ENCODE data around the gene TBC1D1.
"Not testable (repeated sequence)": the region's sequence is repeated elsewhere in the genome, so short reads cannot be mapped to it uniquely, and the experiment has no call there.

TBC1D1 gene

GRCh38 chr4:38005637-38006036 is 114.8 kb downstream of the TBC1D1 start:
- Mint-ChIP-seq H3K4me3 (no peak overlapping the region), H3K27ac (no peak overlapping the region), H3K36me3 (peaks cover 5% of the 10 kb centered on the region), H3K27me3 (no peaks in the 10 kb centered on the region), H3K9me3 (no peaks in the 10 kb centered on the region), H3K4me1 (peaks cover 6% of the 10 kb centered on the region)
- DNase-seq = no peak
- CTCF ChIA-PET = interaction anchor here (1.0 kb wide), 1 partner anchor 245 kb away, joined by 3 read pairs; no protein-coding TSS in a partner anchor

DNA sequence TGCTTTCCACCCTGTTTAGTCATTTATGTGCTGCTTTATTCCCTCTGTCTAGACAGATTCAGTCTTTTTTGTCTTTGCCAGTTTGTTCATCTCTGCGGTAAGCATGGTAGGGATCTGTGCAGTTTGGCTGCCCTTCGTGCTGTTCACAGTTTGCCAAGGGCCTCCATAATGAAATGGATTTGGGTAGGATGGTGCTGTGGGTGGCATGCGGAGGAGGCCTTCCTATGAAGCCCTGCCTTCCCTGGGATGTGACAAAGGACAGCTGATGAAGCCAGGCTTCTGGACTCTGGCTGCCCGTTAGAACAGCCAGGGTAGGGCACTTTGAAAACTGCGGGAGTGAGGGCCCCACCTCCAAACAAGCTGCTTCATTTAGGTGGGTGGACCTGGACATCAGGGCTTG is 116.8 kb downstream of the TBC1D1 start:
- Mint-ChIP-seq H3K4me1 (peaks cover 6% of the 10 kb centered on the region), H3K27ac (no peak overlapping the region), H3K4me3 (no peak overlapping the region), H3K9me3 (no peaks in the 10 kb centered on the region), H3K27me3 (no peaks in the 10 kb centered on the region), H3K36me3 (peaks cover 2% of the 10 kb centered on the region)
- CTCF ChIA-PET = no interaction called here
- no peak for DNase-seq

DNA sequence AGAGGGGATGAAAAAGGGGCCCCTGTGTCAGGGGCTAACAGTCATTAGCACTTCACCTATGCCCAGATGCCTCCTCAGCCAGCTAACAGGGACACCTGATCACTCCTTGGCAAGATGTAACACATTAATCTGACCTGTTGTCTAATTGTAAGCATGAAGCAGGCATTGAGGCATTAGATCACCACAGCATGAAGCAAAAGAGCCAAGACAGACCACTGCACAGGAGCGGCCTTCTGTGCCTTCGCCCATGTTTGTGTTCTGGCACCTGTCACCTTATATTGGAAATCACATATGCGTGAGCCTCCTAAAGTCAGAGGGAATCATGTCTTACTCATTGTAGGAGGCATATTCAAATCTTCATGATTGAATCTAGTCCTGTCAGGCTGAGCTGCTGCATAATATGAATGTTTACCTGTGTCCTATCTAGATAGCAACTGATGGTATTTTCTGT is 117.7 kb downstream of the TBC1D1 start:
- Mint-ChIP-seq H3K4me1 (peaks cover 3% of the 10 kb centered on the region), H3K27ac (no peak overlapping the region), H3K4me3 (no peak overlapping the region), H3K9me3 (no peaks in the 10 kb centered on the region), H3K36me3 (peaks cover 2% of the 10 kb centered on the region), H3K27me3 (no peaks in the 10 kb centered on the region)
- CTCF ChIA-PET = interaction anchor here (1.8 kb wide), 1 partner anchor 406 kb away, joined by 6 read pairs; no protein-coding TSS in a partner anchor
- no peak for DNase-seq

DNA sequence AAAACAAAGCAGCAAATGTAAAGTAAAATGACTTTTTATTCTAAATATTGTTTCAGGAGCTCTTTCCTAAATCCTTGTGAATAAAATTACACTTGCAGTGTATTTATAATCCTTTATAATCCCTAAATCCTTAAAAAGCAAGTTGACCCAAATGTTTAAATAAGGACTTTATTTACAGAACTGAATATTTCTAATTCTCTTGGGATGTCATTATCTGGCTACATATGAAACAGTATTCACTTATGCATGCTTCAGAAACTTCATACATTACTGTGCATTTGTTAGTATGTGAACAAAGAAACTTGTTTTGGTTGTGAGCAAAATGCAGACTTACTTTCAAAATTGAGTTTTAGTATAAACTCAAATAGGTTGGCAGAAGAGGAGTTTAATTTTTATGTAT is 118.5 kb downstream of the TBC1D1 start:
- no peak for DNase-seq
- no peaks in the 10 kb centered on the region for H3K27me3 Mint-ChIP-seq
- CTCF ChIA-PET = interaction anchor here (1.8 kb wide), 1 partner anchor 407 kb away, joined by 6 read pairs; no protein-coding TSS in a partner anchor
- no peak overlapping the region for H3K27ac Mint-ChIP-seq
- peaks cover 2% of the 10 kb centered on the region for H3K4me1 Mint-ChIP-seq
- no peak overlapping the region for H3K4me3 Mint-ChIP-seq
- H3K36me3 Mint-ChIP-seq = peaks cover 2% of the 10 kb centered on the region
- no peaks in the 10 kb centered on the region for H3K9me3 Mint-ChIP-seq

DNA sequence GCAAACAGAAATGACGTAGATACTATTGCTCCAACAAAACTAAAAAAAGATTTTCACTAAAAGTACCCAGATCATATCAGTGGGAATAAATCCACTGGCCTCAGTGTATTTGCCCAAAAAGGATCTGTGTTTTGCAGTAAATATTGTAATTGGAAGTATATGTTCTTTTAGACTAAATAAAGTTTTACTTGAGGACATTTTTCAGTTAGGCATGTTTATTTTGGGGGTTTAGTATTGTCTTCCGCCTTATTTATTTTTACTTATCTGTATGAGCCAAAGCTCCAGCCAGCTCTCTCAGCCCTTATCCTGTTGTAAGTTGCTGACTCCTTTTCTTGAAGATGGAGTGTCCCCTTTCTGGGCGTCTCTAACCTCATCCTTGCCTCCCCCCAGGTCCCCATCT is 119.1 kb downstream of the TBC1D1 start:
- H3K4me1 Mint-ChIP-seq = no peaks in the 10 kb centered on the region
- H3K36me3 Mint-ChIP-seq = peaks cover 6% of the 10 kb centered on the region
- CTCF ChIA-PET = interaction anchor here (1.8 kb wide), 1 partner anchor 407 kb away, joined by 6 read pairs; no protein-coding TSS in a partner anchor
- no peaks in the 10 kb centered on the region for H3K9me3 Mint-ChIP-seq
- no peak overlapping the region for H3K27ac Mint-ChIP-seq
- no peak for DNase-seq
- H3K4me3 Mint-ChIP-seq = no peak overlapping the region
- H3K27me3 Mint-ChIP-seq = no peaks in the 10 kb centered on the region

DNA sequence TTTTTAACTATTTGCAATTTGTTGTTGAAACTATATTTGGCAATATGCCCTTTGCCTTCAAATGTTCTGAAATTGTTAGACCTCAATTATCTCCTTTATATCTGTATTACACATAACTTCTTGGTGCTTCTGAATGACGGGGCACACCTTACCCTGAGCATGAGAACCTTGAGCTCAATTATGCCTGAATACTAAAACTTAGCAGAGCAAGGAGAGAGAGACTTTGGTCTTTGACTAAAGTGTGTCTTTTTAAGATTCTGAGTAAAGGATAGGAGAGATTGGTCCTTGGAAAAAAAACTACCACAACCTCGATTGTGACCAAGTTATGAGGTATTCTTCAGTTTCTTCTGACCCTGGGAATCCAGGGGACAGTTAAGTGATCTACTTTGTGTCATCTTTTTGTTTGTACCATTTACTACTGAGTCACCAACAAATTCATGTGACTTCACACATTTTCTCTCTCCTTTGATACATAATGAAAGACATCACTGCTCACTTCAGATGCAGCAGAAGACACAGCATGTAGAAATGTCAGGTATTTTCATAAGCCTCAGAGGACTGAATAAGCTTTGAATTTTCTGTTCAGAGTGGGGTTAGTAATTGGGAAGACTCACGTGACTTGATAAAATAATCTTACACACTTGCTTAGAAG is 120.8 kb downstream of the TBC1D1 start:
- Mint-ChIP-seq H3K36me3 (peaks cover 16% of the 10 kb centered on the region), H3K4me1 (no peaks in the 10 kb centered on the region), H3K27ac (no peak overlapping the region), H3K9me3 (no peaks in the 10 kb centered on the region), H3K4me3 (no peak overlapping the region), H3K27me3 (no peaks in the 10 kb centered on the region)
- CTCF ChIA-PET = no interaction called here
- DNase-seq = no peak

GRCh38 chr4:38013461-38014366 is 122.8 kb downstream of the TBC1D1 start:
- CTCF ChIA-PET = no interaction called here
- DNase-seq = no peak
- Mint-ChIP-seq H3K9me3 (no peaks in the 10 kb centered on the region), H3K27ac (no peak overlapping the region), H3K4me1 (no peaks in the 10 kb centered on the region), H3K27me3 (no peaks in the 10 kb centered on the region), H3K36me3 (peaks cover 28% of the 10 kb centered on the region), H3K4me3 (no peak overlapping the region)

DNA sequence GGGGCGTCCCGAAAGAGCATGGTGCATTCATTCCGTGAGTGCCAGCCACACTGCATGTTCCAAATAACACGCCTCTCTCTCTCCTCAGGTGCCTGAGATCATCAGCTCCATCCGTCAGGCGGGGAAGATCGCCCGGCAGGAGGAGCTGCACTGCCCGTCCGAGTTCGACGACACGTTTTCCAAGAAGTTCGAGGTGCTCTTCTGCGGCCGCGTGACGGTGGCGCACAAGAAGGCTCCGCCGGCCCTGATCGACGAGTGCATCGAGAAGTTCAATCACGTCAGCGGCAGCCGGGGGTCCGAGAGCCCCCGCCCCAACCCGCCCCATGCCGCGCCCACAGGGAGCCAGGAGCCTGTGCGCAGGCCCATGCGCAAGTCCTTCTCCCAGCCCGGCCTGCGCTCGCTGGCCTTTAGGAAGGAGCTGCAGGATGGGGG is 123.6 kb downstream of the TBC1D1 start:
- Mint-ChIP-seq H3K36me3 (peaks cover 28% of the 10 kb centered on the region), H3K4me1 (no peaks in the 10 kb centered on the region), H3K9me3 (no peaks in the 10 kb centered on the region), H3K27me3 (no peaks in the 10 kb centered on the region), H3K27ac (no peak overlapping the region), H3K4me3 (no peak overlapping the region)
- CTCF ChIA-PET = interaction anchor here (0.6 kb wide), 1 partner anchor 211 kb away, joined by 3 read pairs; no protein-coding TSS in a partner anchor
- DNase-seq = no peak

DNA sequence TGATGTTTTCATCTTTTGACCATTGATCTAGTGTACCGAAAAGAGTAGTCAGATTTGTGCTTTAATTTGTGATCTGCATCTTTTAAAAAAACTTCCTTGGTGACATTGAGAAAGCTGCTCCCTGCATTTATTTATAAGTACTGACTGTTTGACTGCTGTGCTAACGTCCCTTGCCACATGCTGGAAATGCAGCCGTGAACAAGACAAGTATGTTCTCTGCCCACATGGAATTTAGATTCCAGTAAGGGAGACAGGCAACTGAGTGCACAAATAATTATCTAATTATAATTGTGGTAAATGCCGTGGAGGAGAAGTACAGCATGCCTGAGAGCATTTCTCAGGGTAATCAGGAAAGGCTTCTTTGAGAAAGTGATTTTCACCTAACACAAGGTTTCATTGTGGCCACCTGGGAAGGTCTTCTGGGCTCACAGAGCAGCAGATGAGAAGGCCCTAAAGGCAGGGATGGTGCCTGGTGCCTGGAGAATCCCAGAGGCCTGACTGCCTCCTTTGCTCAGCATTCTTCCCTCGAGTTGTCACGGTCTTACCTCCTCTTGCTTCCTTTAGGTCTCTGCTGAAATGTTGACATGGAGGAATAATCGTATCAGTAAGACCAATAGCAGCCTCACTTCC is 125.1 kb downstream of the TBC1D1 start:
- DNase-seq = no peak
- H3K4me1 Mint-ChIP-seq = no peaks in the 10 kb centered on the region
- peaks cover 2% of the 10 kb centered on the region for H3K9me3 Mint-ChIP-seq
- H3K27me3 Mint-ChIP-seq = no peaks in the 10 kb centered on the region
- no peak overlapping the region for H3K4me3 Mint-ChIP-seq
- H3K36me3 Mint-ChIP-seq = peaks cover 35% of the 10 kb centered on the region
- no peak overlapping the region for H3K27ac Mint-ChIP-seq
- CTCF ChIA-PET = no interaction called here

DNA sequence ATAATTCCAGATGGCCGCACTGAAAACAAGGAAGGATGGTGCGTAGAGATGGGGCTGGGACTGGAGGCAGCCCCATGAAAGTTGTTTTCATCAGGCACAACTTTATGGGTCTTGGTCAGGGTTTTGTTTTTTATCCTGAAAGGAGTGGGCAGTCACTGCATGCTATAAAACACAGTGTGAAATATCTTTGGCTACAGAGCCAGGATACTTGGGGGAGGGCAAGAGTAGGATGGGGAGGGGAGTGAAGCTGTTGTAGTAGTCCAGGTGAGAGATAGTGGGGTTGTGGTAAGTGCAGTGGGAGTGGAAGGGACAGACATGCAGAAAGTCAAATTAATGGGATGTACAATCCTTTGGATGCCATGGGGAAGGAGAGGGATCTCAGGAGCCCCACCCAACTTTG is 125.8 kb downstream of the TBC1D1 start:
- Mint-ChIP-seq H3K4me3 (no peak overlapping the region), H3K27ac (no peak overlapping the region), H3K9me3 (peaks cover 4% of the 10 kb centered on the region)

DNA sequence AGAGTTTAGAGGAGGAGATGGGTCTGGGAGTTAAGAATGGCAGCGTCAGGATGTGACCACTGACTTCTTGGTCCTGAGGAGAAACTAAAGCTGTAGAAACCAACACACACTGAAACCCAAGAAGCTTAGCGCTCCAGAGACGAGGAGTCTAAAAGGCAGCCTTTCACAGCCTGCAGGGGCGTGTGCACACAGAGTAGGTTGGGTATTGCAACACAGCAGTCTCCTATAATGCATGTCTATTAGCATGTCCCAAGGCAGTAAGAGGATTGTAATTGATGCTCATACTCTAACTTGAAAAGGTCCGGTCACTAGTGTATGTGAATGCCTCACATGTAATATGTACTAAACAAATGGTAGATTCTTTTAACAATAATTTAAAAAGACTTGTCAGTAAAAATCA is 126.7 kb downstream of the TBC1D1 start:
- CTCF ChIA-PET = no interaction called here
- H3K4me1 Mint-ChIP-seq = peaks cover 5% of the 10 kb centered on the region

More for the DNA sequence above, 125.8 kb downstream of the TBC1D1 start:
- H3K27me3 Mint-ChIP-seq = no peaks in the 10 kb centered on the region
- no peaks in the 10 kb centered on the region for H3K4me1 Mint-ChIP-seq
- peaks cover 42% of the 10 kb centered on the region for H3K36me3 Mint-ChIP-seq
- CTCF ChIA-PET = no interaction called here
- DNase-seq = no peak

GRCh38 chr4:38020386-38020785 is 129.5 kb downstream of the TBC1D1 start:
- H3K9me3 Mint-ChIP-seq = peaks cover 4% of the 10 kb centered on the region

More for the DNA sequence above, 126.7 kb downstream of the TBC1D1 start:
- no peaks in the 10 kb centered on the region for H3K27me3 Mint-ChIP-seq
- DNase-seq = no peak
- no peak overlapping the region for H3K27ac Mint-ChIP-seq
- peaks cover 4% of the 10 kb centered on the region for H3K9me3 Mint-ChIP-seq
- no peak overlapping the region for H3K4me3 Mint-ChIP-seq
- H3K36me3 Mint-ChIP-seq = peaks cover 51% of the 10 kb centered on the region

GRCh38 chr4:38020961-38021360 is 130.1 kb downstream of the TBC1D1 start:
- not testable (repeated sequence) for DNase-seq, H3K27me3 Mint-ChIP-seq, H3K4me3 Mint-ChIP-seq, H3K27ac Mint-ChIP-seq, H3K9me3 Mint-ChIP-seq
- Mint-ChIP-seq H3K36me3 (peaks cover 54% of the 10 kb centered on the region), H3K4me1 (peaks cover 14% of the 10 kb centered on the region)
- CTCF ChIA-PET = interaction anchor here (0.6 kb wide), 2 partner anchors 16 to 1991 kb away, joined by 3 read pairs; no protein-coding TSS in a partner anchor

More at GRCh38 chr4:38020386-38020785, 129.5 kb downstream of the TBC1D1 start:
- Mint-ChIP-seq H3K27ac (no peak overlapping the region), H3K27me3 (no peaks in the 10 kb centered on the region), H3K4me3 (no peak overlapping the region), H3K36me3 (peaks cover 59% of the 10 kb centered on the region), H3K4me1 (peaks cover 11% of the 10 kb centered on the region)
- DNase-seq = no peak
- CTCF ChIA-PET = interaction anchor here (0.6 kb wide), 1 partner anchor 16 kb away, joined by 3 read pairs; no protein-coding TSS in a partner anchor

GRCh38 chr4:38021751-38022150 is 130.9 kb downstream of the TBC1D1 start:
- Mint-ChIP-seq H3K4me3 (no peak overlapping the region), H3K9me3 (peaks cover 4% of the 10 kb centered on the region), H3K27me3 (no peaks in the 10 kb centered on the region), H3K27ac (no peak overlapping the region), H3K36me3 (peaks cover 50% of the 10 kb centered on the region), H3K4me1 (peaks cover 18% of the 10 kb centered on the region)
- DNase-seq = no peak
- CTCF ChIA-PET = no interaction called here

Data from activated naive CD4-positive, alpha-beta T cell treated with anti-CD3 and anti-CD28 coated beads, Interleukin-2, amount 10 ng/mL, durations not matched to agents 7 days and 5 days (primary cell).